ENCODE data around the gene ZDHHC21.

DNA sequence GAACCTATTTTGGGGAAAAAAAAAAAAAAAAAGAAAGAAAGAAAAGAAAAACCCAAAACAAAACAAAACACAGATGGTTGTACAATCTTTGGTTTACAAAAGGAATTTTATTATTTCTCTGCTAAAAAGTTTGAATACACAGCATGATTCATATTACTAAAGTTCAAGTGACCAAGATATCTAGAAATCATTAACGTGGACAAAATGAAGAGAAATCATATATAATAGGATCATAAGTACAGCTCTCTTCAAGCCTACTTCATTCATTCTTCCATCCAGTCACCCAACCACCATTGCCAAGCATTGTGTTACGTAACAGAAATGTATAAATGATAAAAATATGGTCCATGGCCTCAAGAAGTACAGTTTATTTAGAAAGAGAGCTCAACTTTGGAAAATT lies 52.9 kb downstream of the ZDHHC21 start:
- TF ChIP-seq ZBTB17 (CRISPR knock-in tag; IDR thresholded peaks at IDR 0.05) = no peak
- TF ChIP-seq POLR2A (conservative IDR thresholded peaks at IDR 0.05) = no peak
- no peak for TF ChIP-seq ZNF830 (CRISPR knock-in tag; IDR thresholded peaks at IDR 0.05)
- no peak for TF ChIP-seq EZH2 (IDR thresholded peaks at IDR 0.05; ENCODE audit: borderline replicate concordance, low read depth, low read length)
- TF ChIP-seq MEF2A (IDR thresholded peaks at IDR 0.05; ENCODE audit: control insufficient read depth, low read depth, low read length) = no peak
- no peak for TF ChIP-seq SP1 (CRISPR knock-in tag; IDR thresholded peaks at IDR 0.05)
- TF ChIP-seq MECOM (CRISPR knock-in tag; IDR thresholded peaks at IDR 0.05) = no peak
- TF ChIP-seq GATA2 (CRISPR knock-in tag; IDR thresholded peaks at IDR 0.05) = no peak
- TF ChIP-seq, protein P1, sequence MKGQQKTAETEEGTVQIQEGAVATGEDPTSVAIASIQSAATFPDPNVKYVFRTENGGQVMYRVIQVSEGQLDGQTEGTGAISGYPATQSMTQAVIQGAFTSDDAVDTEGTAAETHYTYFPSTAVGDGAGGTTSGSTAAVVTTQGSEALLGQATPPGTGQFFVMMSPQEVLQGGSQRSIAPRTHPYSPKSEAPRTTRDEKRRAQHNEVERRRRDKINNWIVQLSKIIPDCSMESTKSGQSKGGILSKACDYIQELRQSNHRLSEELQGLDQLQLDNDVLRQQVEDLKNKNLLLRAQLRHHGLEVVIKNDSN (CRISPR knock-in tag; IDR thresholded peaks at IDR 0.05) = no peak

Measured in K562 (cell line).